Suppressor macrophage treated with lipopolysaccharide for 4 hours (primary cell): ENCODE results near the gene SPTSSB.

Source experiments
- DNase-seq: peaks from one replicate; pipeline ENCODE4 v3.0.0-alpha.2; 2020

Gene SPTSSB

GRCh38 chr3:161371441-161372320 lies at the start of gene SPTSSB:
TSS of gene SPTSSB (minus strand) at chr3:161371517. CDS start at chr3:161346323, 25,194 bp downstream.
- DNase-seq, result peak; percentile 28

GRCh38 chr3:161420746-161421145 lies 49.4 kb upstream of the SPTSSB start:
- DNase-seq, result no peak

DNA sequence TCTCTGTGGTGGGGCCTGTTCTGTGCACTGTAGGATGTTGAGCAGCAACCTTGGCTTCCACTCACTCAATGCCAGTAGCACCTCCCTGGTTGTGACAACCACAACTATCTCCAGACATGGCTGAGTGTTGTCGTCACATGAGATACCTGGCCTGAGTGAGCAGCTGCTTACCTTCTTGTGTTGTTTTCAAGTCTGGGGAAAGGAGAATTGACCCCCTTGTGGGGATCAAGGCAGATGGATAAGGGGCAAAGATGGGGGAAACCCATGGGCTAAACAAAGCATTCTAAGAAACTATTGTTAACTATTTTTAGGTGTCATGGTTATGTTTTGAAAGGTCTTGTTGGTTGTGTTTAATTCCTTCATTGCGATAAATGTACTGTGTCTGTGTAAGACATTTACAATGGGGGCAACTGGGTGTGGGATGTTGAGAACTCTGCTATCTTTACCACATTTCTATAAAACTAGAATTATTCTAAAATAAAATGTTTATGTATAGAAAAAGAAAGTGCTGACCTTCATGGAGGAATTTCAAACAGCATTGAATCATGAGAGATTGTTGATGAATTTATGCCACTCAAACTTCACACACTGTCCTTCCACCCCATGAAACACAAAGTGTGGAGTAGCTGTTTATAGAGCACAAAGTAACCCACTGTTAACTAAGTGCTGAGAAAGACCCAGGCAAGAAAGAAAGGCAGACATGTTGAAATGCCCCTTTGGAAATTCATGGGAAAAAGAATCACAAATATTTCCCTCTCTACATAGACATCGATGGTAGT lies 48.4 kb upstream of the SPTSSB start:
- no peak for DNase-seq

- DNase-seq, result peak; percentile 2
Observed at GRCh38 chr3:161415506-161416231, 44.4 kb upstream of the SPTSSB start.

GRCh38 chr3:161414907-161415306 lies 43.6 kb upstream of the SPTSSB start:
- DNase-seq, result no peak

GRCh38 chr3:161413855-161414210 lies 42.5 kb upstream of the SPTSSB start:
- DNase-seq, result no peak

DNA sequence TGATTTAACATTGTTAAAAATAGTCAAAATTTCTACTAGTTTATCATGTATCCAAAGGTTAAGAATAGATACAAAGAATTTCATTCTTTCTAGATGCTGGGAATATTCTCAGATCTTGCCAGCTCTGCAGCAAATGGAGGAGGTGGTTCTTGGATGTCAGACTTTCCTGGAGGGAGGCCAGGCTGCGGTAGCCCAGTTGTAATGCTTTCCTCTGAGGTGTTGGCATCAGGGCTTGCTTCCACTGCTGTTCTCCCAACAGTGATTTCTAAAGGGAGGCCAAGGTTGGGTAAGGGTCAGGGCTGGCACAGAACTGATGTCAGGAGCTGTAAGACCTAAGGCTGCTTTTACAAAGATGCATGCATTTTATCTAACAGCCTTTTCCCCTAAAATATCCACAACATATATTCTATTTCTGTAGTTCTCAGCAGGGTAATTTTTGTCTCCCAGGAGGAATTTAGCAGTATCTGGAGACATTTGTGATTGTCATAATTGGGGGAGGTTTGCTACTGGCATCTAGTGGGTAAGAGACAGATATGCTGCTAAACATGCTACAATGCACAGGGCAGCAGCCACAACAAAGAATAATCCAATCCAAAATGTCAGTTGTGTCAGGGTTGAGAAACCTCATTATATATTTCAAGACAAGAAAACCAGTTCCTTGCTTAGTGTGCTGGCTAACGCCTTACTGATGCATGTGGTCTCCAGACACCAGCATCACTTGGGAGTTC lies 42.0 kb upstream of the SPTSSB start:
- DNase-seq, result no peak

GRCh38 chr3:161412123-161412522 lies 40.8 kb upstream of the SPTSSB start:
- DNase-seq, result no peak

GRCh38 chr3:161409858-161410257 lies 38.5 kb upstream of the SPTSSB start:
- no peak for DNase-seq

GRCh38 chr3:161409069-161409468 lies 37.8 kb upstream of the SPTSSB start:
- peak; percentile 67 for DNase-seq

GRCh38 chr3:161406594-161407555 lies 35.6 kb upstream of the SPTSSB start:
- no peak for DNase-seq

DNA sequence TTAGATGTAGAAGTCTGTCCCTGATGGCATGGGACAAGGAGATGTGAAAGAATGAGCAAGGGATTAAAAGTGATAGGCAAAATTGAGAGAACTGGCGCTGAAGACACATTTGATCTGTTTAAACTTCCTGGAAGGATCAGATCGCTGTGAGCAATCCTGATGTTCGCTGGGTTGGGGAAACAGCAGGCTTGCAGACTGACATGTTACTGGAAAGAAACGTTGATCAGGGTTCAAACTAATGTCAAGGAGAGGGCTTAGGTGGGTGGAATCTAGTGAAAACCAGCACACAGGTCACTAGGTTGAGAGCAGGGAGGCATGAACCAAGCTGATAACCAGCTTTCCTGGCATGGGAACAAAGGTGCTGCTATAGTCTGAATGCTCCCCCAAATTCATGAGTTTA lies 34.5 kb upstream of the SPTSSB start:
- no peak for DNase-seq

DNA sequence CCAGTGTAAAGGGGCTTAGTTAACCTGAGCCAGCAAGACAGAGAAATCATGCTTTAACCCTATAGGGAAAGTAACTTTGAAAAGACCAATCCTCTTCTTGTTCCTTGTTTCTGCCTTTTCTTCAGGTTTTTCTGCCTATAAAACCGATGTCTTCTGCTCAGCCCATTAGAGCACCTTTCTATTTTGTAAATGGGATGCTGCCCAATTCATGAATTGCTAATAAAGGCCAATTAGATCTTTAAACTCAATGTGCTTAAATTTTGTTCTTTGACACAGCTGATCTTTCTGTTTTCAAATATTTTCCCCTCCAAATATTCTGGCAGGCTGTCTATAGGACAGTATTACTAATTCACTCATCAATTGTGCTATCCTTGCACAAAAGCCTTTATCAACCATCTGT lies 33.8 kb upstream of the SPTSSB start:
- no peak for DNase-seq

DNA sequence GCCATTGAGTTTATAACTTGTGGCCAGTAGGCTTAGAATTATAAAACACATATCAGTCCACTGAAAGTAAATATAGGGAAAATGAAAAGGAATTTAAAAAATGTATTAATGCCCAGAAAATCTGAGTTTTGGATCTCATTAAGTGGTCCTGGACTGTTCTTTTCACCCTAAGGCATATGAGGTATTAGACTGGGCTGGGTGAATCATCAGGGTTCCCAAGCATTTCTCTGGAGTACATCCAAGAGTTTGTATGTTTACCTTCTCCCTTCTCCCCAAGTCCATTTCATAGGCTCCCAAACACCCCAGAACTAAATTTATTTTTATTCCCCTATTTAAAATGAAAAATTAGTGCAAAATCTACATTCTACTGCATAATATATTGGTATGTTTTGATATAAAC lies 31.9 kb upstream of the SPTSSB start:
- DNase-seq, result no peak

- DNase-seq, result no peak
Observed at GRCh38 chr3:161401389-161401788, 30.1 kb upstream of the SPTSSB start.

DNA sequence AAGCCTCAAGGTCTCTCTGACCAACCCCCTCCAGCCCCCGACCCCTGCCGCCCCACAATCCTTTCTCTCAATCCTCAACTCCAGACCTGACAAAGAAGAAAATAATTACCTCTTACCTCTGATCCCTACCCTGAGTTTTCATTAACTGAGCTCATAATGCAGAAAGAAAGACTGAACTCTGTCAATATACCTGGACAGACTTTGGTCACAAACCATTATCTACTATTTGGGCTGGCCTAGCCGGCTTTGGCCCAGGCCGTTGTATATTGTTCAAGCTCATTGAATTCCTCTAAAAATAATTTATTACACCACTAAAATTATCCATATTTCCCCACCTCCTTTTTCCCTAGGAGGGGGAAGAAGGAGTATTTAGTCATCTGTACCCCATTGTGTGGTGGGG lies 29.3 kb upstream of the SPTSSB start:
- DNase-seq, result no peak

DNA sequence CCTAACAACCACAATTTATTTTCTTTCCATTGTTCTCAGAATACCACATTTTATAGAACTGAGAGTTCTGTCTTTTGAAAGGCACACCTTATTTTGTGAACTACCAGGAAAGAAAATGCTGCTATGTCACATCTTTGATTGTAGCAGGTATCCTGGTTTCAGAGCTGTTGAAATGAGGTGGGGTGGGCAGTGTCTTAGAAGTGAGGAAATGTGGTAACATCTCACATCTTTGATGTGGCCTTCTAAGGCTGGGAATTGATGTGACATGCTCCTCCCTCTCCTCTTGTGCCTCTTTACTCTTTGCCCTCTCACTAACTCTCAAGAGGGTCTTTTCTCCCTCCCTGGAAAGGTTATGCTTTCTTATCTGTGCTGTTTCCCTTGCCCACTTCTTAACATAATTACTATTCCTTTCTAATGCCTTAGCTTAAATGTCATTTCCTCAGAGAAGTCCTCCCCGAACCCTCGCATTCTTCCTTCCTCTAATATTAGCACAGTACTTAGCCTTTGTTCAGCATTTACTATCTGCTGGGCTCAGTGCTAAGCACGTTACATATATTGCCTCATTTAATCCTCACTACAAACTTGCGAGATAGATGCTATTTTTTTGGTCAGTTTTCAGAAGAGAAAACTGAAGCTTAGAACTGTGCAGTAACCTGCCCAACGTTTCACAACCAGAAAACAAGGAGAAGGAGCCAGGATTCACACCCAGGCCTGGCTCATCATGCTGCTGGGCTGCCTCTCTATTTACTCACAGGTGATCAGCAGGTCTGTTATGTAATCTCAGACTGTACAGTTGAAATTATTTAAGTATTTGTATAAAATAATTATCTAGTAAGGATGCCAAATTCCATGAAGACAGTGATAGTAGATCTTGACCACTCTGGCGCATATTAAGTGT lies 24.0 kb upstream of the SPTSSB start:
- no peak for DNase-seq

DNA sequence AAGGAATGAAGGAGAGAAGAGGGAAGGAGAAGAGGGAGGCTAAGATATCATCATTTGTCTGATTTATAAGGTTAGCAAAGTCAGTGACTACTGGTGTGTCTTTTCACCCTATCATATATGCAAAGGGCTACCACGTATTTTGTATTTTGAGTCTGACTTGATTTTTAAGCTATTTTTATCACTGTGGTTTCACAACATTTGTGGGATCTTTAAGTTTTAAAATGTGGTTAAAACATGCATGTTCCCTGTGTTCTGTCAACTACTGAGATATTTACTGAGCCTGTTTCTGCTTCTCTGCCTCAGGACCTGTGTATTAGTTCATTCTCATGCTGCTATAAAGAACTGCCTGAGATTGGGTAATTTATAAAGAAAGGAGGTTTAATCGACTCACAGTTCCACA lies 22.5 kb upstream of the SPTSSB start:
- DNase-seq, result no peak

DNA sequence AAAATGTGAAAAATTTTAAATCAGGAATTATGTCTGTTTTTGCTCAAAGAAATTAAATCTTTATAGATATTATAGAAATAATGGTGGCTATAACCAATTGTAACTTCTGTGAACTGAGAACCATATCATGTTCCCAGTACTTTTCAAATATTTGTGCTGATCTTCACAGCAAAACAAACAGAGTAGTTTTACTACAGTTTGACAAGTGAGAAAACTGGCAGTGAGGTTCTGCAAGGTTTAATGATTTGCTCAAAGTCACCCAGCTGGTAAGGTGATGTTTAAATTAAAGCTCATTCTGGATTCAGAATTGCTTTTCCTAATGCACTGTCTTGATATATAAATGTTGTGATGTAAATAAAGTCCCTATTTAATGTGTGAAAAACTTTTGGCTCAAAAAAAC lies 22.0 kb upstream of the SPTSSB start:
- no peak for DNase-seq

- DNase-seq, result no peak
Observed at GRCh38 chr3:161392853-161393252, 21.5 kb upstream of the SPTSSB start.

GRCh38 chr3:161390200-161390599 lies 18.9 kb upstream of the SPTSSB start:
- DNase-seq, result no peak
